ENCODE results near the gene SSX5. TPM values are rescaled to one million over a fixed set of nuclear protein-coding genes. Genes with fewer than 3 reads are reported as not detected.
A peak's percentile ranks its signal among the peaks of the same experiment; 100 is the strongest.
"Not testable (repeated sequence)": the region's sequence is repeated elsewhere in the genome, so short reads cannot be mapped to it uniquely, and the experiment has no call there.

The SSX5 gene, protein sequence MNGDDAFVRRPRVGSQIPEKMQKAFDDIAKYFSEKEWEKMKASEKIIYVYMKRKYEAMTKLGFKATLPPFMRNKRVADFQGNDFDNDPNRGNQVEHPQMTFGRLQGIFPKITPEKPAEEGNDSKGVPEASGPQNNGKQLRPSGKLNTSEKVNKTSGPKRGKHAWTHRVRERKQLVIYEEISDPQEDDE
- total RNA-seq = not detected

DNA sequence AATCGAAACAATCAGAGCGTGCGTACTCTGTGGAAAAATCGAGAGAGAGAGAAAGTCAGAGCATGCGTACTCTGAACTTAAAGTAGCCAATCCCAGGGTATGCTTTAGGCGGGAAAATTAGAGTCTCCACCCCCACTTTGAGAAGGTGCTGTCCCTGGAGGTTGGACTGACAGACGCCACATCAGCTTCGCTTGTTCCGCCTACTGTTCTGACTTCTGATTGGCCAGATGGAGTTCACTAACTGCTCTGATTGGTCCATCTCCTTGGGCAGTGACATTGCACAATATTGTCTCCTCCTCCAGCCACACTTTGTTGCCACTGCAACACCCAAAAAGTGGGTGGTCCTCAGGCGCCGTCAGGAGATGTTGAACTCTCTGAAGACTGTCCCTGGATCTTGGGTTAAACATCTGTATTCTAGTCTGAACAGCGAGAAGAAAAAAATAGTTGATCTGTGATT, at the start of gene SSX5:
SSX5 (minus strand) TSS at position 51 of the 457 bp plus-strand sequence. CDS start 1,437 bp downstream, outside the sequence.
- CTCF ChIA-PET = no interaction called here
- H3K27me3 Mint-ChIP-seq = no peaks in the 10 kb centered on the region
- intact Hi-C loops (cut with micrococcal nuclease) = no loop called here
- no peaks in the 10 kb centered on the region for H3K4me1 Mint-ChIP-seq (ENCODE audit: low read depth)
- no peak within 1 kb of the TSS for H3K4me3 Mint-ChIP-seq
- POLR2A ChIA-PET = no interaction called here
- no peaks in the 10 kb centered on the region for H3K9me3 Mint-ChIP-seq
- H3K27ac Mint-ChIP-seq = no peak within 1 kb of the TSS
- no peaks in the 10 kb centered on the region for H3K36me3 Mint-ChIP-seq
- DNase-seq = no peak

- H3K9me3 Mint-ChIP-seq; H3K4me3 Mint-ChIP-seq; CTCF ChIA-PET; H3K36me3 Mint-ChIP-seq; DNase-seq; H3K27ac Mint-ChIP-seq; intact Hi-C loops (cut with micrococcal nuclease); H3K27me3 Mint-ChIP-seq; H3K4me1 Mint-ChIP-seq (ENCODE audit: low read depth): not testable (repeated sequence)
- POLR2A ChIA-PET = interaction anchor here (0.6 kb wide), 1 partner anchor 233 kb away, joined by 3 read pairs; no protein-coding TSS in a partner anchor
Observed at GRCh38 chrX:48224196-48224595, 27.6 kb upstream of the SSX5 start.

GRCh38 chrX:48214341-48214740, 17.7 kb upstream of the SSX5 start:
- H3K27me3 Mint-ChIP-seq; H3K27ac Mint-ChIP-seq; H3K4me1 Mint-ChIP-seq (ENCODE audit: low read depth); H3K9me3 Mint-ChIP-seq; POLR2A ChIA-PET; H3K4me3 Mint-ChIP-seq; intact Hi-C loops (cut with micrococcal nuclease); DNase-seq; CTCF ChIA-PET; H3K36me3 Mint-ChIP-seq: not testable (repeated sequence)

DNA sequence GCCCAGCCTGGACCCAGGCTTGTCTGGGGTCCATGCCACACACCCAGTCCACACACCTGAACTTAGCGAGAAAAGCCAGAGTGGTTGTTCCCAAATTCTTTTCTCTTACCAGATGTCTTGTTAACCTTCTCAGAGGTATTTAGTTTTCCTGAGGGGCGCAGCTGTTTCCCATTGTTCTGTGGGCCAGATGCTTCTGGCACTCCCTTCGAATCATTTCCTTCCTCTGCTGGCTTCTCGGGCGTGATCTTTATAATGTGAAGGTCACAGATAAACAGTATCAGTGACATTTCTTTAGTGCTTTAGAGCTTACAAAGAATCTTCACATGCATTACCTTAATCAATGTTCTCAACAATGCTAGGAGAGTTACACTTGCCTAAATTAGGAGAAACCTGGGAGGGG, 6.6 kb downstream of the SSX5 start:
- H3K4me3 Mint-ChIP-seq; H3K4me1 Mint-ChIP-seq (ENCODE audit: low read depth); H3K27ac Mint-ChIP-seq; H3K27me3 Mint-ChIP-seq; H3K9me3 Mint-ChIP-seq; POLR2A ChIA-PET; DNase-seq; intact Hi-C loops (cut with micrococcal nuclease); H3K36me3 Mint-ChIP-seq; CTCF ChIA-PET: not testable (repeated sequence)

GRCh38 chrX:48181882-48182281, 14.7 kb downstream of the SSX5 start:
- H3K4me1 Mint-ChIP-seq (ENCODE audit: low read depth); H3K9me3 Mint-ChIP-seq; CTCF ChIA-PET; H3K36me3 Mint-ChIP-seq; H3K4me3 Mint-ChIP-seq; H3K27ac Mint-ChIP-seq; DNase-seq; H3K27me3 Mint-ChIP-seq; intact Hi-C loops (cut with micrococcal nuclease); POLR2A ChIA-PET: not testable (repeated sequence)

GRCh38 chrX:48180811-48181210, 15.8 kb downstream of the SSX5 start:
- H3K9me3 Mint-ChIP-seq = no peaks in the 10 kb centered on the region
- no peak overlapping the region for H3K27ac Mint-ChIP-seq
- no peaks in the 10 kb centered on the region for H3K4me1 Mint-ChIP-seq (ENCODE audit: low read depth)
- CTCF ChIA-PET = no interaction called here
- intact Hi-C loops (cut with micrococcal nuclease) = no loop called here
- H3K4me3 Mint-ChIP-seq = no peak overlapping the region
- POLR2A ChIA-PET = no interaction called here
- DNase-seq = no peak
- no peaks in the 10 kb centered on the region for H3K27me3 Mint-ChIP-seq
- H3K36me3 Mint-ChIP-seq = no peaks in the 10 kb centered on the region

- H3K4me3 Mint-ChIP-seq = no peak overlapping the region
- ChIA-PET POLR2A (no interaction called here), CTCF (no interaction called here)
- no peaks in the 10 kb centered on the region for H3K9me3 Mint-ChIP-seq
- DNase-seq = no peak
- H3K27me3 Mint-ChIP-seq = no peaks in the 10 kb centered on the region
- no peak overlapping the region for H3K27ac Mint-ChIP-seq
- no peaks in the 10 kb centered on the region for H3K36me3 Mint-ChIP-seq
- intact Hi-C loops (cut with micrococcal nuclease) = no loop called here
- H3K4me1 Mint-ChIP-seq (ENCODE audit: low read depth) = no peaks in the 10 kb centered on the region
Observed at GRCh38 chrX:48179691-48180090, 16.9 kb downstream of the SSX5 start.

GRCh38 chrX:48166322-48166721, 30.3 kb downstream of the SSX5 start:
- intact Hi-C loops (cut with micrococcal nuclease); H3K4me3 Mint-ChIP-seq; CTCF ChIA-PET; H3K27me3 Mint-ChIP-seq; H3K36me3 Mint-ChIP-seq; H3K27ac Mint-ChIP-seq; POLR2A ChIA-PET; H3K9me3 Mint-ChIP-seq; H3K4me1 Mint-ChIP-seq (ENCODE audit: low read depth); DNase-seq: not testable (repeated sequence)

- no peaks in the 10 kb centered on the region for H3K36me3 Mint-ChIP-seq
- POLR2A ChIA-PET = no interaction called here
- CTCF ChIA-PET = no interaction called here
- no peaks in the 10 kb centered on the region for H3K4me1 Mint-ChIP-seq (ENCODE audit: low read depth)
- H3K27me3 Mint-ChIP-seq = no peaks in the 10 kb centered on the region
- no peak for DNase-seq
- H3K27ac Mint-ChIP-seq = no peak overlapping the region
- intact Hi-C loops (cut with micrococcal nuclease) = no loop called here
- H3K9me3 Mint-ChIP-seq = no peaks in the 10 kb centered on the region
- no peak overlapping the region for H3K4me3 Mint-ChIP-seq
Observed at GRCh38 chrX:48165241-48165640, 31.4 kb downstream of the SSX5 start.

- H3K36me3 Mint-ChIP-seq = no peaks in the 10 kb centered on the region
- ChIA-PET POLR2A (no interaction called here), CTCF (no interaction called here)
- H3K4me3 Mint-ChIP-seq = no peak overlapping the region
- H3K27me3 Mint-ChIP-seq = no peaks in the 10 kb centered on the region
- intact Hi-C loops (cut with micrococcal nuclease) = no loop called here
- H3K9me3 Mint-ChIP-seq = no peaks in the 10 kb centered on the region
- no peaks in the 10 kb centered on the region for H3K4me1 Mint-ChIP-seq (ENCODE audit: low read depth)
- H3K27ac Mint-ChIP-seq = no peak overlapping the region
- DNase-seq = no peak
Observed at GRCh38 chrX:48156014-48156413, 40.6 kb downstream of the SSX5 start.

- H3K4me3 Mint-ChIP-seq = no peak overlapping the region
- intact Hi-C loops (cut with micrococcal nuclease) = no loop called here
Observed at GRCh38 chrX:48154796-48155195, 41.8 kb downstream of the SSX5 start.

GRCh38 chrX:48153769-48154168, 42.8 kb downstream of the SSX5 start:
- Mint-ChIP-seq H3K27ac (no peak overlapping the region), H3K36me3 (no peaks in the 10 kb centered on the region), H3K4me3 (no peak overlapping the region), H3K4me1 (ENCODE audit: low read depth) (no peaks in the 10 kb centered on the region), H3K9me3 (no peaks in the 10 kb centered on the region), H3K27me3 (no peaks in the 10 kb centered on the region)
- no peak for DNase-seq
- POLR2A ChIA-PET = no interaction called here
- intact Hi-C loops (cut with micrococcal nuclease) = no loop called here
- CTCF ChIA-PET = no interaction called here

More at GRCh38 chrX:48154796-48155195, 41.8 kb downstream of the SSX5 start:
- no peaks in the 10 kb centered on the region for H3K4me1 Mint-ChIP-seq (ENCODE audit: low read depth)
- no peak for DNase-seq
- H3K27ac Mint-ChIP-seq = no peak overlapping the region
- H3K9me3 Mint-ChIP-seq = no peaks in the 10 kb centered on the region
- ChIA-PET CTCF (interaction anchor here (0.6 kb wide), 1 partner anchor 1233 kb away, joined by 3 read pairs; no protein-coding TSS in a partner anchor), POLR2A (no interaction called here)
- H3K36me3 Mint-ChIP-seq = no peaks in the 10 kb centered on the region
- H3K27me3 Mint-ChIP-seq = no peaks in the 10 kb centered on the region

DNA sequence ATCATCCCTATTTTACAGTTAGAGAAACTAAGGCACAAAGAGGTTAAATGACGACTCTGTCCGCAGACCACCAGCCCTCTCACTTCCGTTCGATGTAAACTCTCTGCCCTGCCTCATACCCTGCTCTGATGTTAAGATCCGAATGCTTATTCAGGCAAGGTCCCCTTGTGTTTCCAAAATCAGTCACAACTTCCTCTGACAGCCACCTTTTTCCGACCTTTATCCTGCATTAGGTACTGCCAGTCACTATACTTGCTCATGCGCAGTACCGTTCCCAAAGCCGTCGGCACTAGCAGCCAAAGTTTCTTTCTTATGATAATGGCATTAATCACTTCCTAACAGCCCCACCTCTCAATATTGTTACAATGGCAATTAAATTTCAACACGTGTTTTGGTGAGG, 53.9 kb downstream of the SSX5 start:
- H3K9me3 Mint-ChIP-seq; H3K4me3 Mint-ChIP-seq; CTCF ChIA-PET; POLR2A ChIA-PET; intact Hi-C loops (cut with micrococcal nuclease); H3K27me3 Mint-ChIP-seq; H3K27ac Mint-ChIP-seq; H3K36me3 Mint-ChIP-seq: not testable (repeated sequence)
- peak; percentile 56 for DNase-seq
- H3K4me1 Mint-ChIP-seq (ENCODE audit: low read depth) = peaks cover 12% of the 10 kb centered on the region
